HepG2 (cell line): ENCODE measurements around the gene CLDN7. TPM values are rescaled to one million over a fixed set of nuclear protein-coding genes. Genes with fewer than 3 reads are reported as not detected.

ENCODE experiments used
- FOXA1 ChIP-seq, 2 experiments: fragments of 450-650 bp in 1 of 2; sonication (generic) in 1 of 2; formaldehyde crosslinking in 1 of 2; IDR thresholded peaks; 2 replicates each; pipeline versions ENCODE4 v1.4.0 to v1.6.1; 2016 to 2020; ENCODE audit warnings: missing genetic modification reagents in 1 of 2
- NFIC ChIP-seq: IDR thresholded peaks from 2 replicates; pipeline ENCODE4 v1.6.1; 2012; ENCODE audit warnings: mild to moderate bottlenecking, low read length, inconsistent platforms
- NPAS2 ChIP-seq: sonication (generic); formaldehyde crosslinking; IDR thresholded peaks from 2 replicates; pipeline ENCODE4 v1.8.0; 2022; ENCODE audit warnings: mild to moderate bottlenecking, missing genetic modification reagents, borderline replicate concordance
- TCF7L2 ChIP-seq: IDR thresholded peaks from 2 replicates; pipeline ENCODE4 v1.6.1; 2011; ENCODE audit warnings: mild to moderate bottlenecking, low read depth, low read length, moderate library complexity
- TEAD3 ChIP-seq: optimal IDR thresholded peaks from 2 replicates; pipeline ENCODE3; 2016; ENCODE audit warnings: borderline replicate concordance
- TOPORS ChIP-seq: sonication (generic); formaldehyde crosslinking; IDR thresholded peaks from 2 replicates; pipeline ENCODE4 v1.8.0; 2023; ENCODE audit warnings: mild to moderate bottlenecking, missing genetic modification reagents
- ZBTB38 ChIP-seq: sonication (generic); formaldehyde crosslinking; IDR thresholded peaks from 2 replicates; pipeline ENCODE4 v1.5.1; 2020; ENCODE audit warnings: mild to moderate bottlenecking, missing genetic modification reagents
- ZNF619 ChIP-seq: sonication (generic); formaldehyde crosslinking; IDR thresholded peaks from 2 replicates; pipeline ENCODE4 v1.4.0; 2020; ENCODE audit warnings: mild to moderate bottlenecking, missing genetic modification reagents
- polyA plus RNA-seq, 8 experiments: library from polyadenylated mRNA; depleted of rRNA in 3 of 8; stranded (reverse) in 7 of 8; unstranded in 1 of 8; fragments of >200 nt; fragmentation: Illumina TruSeq in 4 of 8; extraction: Trizol in 4 of 8; gene quantifications; 2 replicates each; pipeline versions ENCODE4 v1.2.1 to v1.2.3, GENCODE V29; 2011 to 2016; ENCODE audit warnings: low read depth in 4 of 8, missing spikeins in 1 of 8, mixed read lengths in 1 of 8; ENCODE audit not compliant: insufficient read depth in 1 of 8
- total RNA-seq, 5 experiments: library from RNA; depleted of rRNA; stranded (reverse); fragments of >200 nt; fragmentation: Illumina TruSeq; extraction: Trizol; gene quantifications; 2 replicates each; pipeline ENCODE4 v1.2.3, GENCODE V29; 2016; ENCODE audit warnings: low read depth in 1 of 5
- TF ChIP-seq, protein P1 (sequence below), 2 experiments: sonication (generic) in 1 of 2; formaldehyde crosslinking in 1 of 2; IDR thresholded peaks; 2 replicates each; pipeline versions ENCODE4 v1.4.0 to v1.6.1; 2018 to 2020; ENCODE audit warnings: missing genetic modification reagents in 2 of 2, borderline replicate concordance in 1 of 2, low read depth in 1 of 2, mild to moderate bottlenecking in 1 of 2, missing biosample characterization in 1 of 2
- TF ChIP-seq, protein P2 (sequence below): IDR thresholded peaks from 2 replicates; pipeline ENCODE4 v1.6.1; 2018; ENCODE audit warnings: missing genetic modification reagents, mild to moderate bottlenecking, missing compliant biosample characterization
- TF ChIP-seq, protein P3 (sequence below): sonication (generic); formaldehyde crosslinking; conservative IDR thresholded peaks from 2 replicates; pipeline ENCODE4 v1.8.1; 2023; ENCODE audit warnings: missing genetic modification reagents
- TF ChIP-seq, protein P4 (sequence below): IDR thresholded peaks from 2 replicates; pipeline ENCODE4 v1.6.1; 2012; ENCODE audit warnings: low read depth, low read length, improper control_type of control experiment
- TF ChIP-seq, protein P5 (sequence below): sonication (generic); formaldehyde crosslinking; conservative IDR thresholded peaks from 2 replicates; pipeline ENCODE4 v1.4.0; 2020; ENCODE audit warnings: missing genetic modification reagents
- TF ChIP-seq, protein P6 (sequence below): sonication (generic); formaldehyde crosslinking; IDR thresholded peaks from 2 replicates; pipeline ENCODE4 v1.8.1; 2023; ENCODE audit warnings: mild to moderate bottlenecking, missing genetic modification reagents
- TF ChIP-seq, protein P7 (sequence below): sonication (generic); formaldehyde crosslinking; IDR thresholded peaks from 2 replicates; pipeline ENCODE4 v1.4.0; 2020; ENCODE audit warnings: missing genetic modification reagents

CLDN7 gene
- total and polyA plus RNA-seq, 2 of the 13 experiments (the other 11 are each of a cell fraction or from before 2014, with no cell fraction given), result not detected

DNA sequence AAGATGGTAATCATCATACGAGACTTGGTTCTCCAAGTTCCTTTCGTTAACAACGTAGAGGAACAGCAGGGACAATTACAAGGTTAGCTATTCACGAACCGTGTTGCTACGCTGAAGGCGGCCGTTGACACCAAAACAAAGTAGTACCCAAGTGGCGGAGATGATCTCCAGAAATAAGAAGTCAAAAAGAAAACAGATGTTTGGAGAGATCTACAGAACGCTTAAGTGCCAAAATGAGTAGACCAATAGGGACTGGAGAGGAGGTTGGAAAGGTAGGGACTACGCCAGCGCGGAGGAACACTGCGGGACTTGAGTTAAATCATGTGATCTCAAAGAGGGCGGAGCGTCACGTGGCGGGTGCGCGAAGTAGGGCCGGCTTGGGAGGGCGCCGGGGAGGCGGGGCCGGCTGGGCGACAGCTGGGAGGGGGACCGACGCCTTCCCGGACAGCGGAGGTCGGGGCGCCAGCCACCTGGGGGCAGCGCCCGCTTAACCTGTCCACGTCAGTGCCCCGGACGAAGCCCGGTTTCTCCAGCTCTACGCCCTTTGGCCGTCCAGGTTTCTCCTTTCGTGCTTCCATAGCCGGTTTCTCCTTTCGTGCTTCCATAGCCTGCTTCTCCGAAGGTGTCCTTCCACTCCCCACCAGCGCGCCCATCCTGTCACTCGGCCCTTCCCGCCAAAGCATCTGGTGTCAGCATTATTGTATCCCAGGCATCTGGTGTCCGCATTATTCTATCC, 19.4 kb downstream of the CLDN7 start (continued):
- TF ChIP-seq, protein P1, sequence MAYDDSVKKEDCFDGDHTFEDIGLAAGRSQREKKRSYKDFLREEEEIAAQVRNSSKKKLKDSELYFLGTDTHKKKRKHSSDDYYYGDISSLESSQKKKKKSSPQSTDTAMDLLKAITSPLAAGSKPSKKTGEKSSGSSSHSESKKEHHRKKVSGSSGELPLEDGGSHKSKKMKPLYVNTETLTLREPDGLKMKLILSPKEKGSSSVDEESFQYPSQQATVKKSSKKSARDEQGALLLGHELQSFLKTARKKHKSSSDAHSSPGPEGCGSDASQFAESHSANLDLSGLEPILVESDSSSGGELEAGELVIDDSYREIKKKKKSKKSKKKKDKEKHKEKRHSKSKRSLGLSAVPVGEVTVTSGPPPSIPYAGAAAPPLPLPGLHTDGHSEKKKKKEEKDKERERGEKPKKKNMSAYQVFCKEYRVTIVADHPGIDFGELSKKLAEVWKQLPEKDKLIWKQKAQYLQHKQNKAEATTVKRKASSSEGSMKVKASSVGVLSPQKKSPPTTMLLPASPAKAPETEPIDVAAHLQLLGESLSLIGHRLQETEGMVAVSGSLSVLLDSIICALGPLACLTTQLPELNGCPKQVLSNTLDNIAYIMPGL (CRISPR knock-in tag; IDR thresholded peaks at IDR 0.05; ENCODE audit: borderline replicate concordance in 1 of 2, low read depth in 1 of 2), result peak; percentile 55 to 70; a peak in 2 of 4 replicates
- TF ChIP-seq, protein P2, sequence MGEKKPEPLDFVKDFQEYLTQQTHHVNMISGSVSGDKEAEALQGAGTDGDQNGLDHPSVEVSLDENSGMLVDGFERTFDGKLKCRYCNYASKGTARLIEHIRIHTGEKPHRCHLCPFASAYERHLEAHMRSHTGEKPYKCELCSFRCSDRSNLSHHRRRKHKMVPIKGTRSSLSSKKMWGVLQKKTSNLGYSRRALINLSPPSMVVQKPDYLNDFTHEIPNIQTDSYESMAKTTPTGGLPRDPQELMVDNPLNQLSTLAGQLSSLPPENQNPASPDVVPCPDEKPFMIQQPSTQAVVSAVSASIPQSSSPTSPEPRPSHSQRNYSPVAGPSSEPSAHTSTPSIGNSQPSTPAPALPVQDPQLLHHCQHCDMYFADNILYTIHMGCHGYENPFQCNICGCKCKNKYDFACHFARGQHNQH (CRISPR knock-in tag), result peak; percentile 64
- TF ChIP-seq TEAD3 (CRISPR knock-in tag) (peak; percentile 61), NFIC (peak; percentile 43; the same call in 1 of the 2 replicates), ZBTB38 (CRISPR knock-in tag) (peak; percentile 73; the same call in 1 of the 2 replicates), NPAS2 (CRISPR knock-in tag) (no peak), FOXA1 (IDR thresholded peaks at IDR 0.05) (no peak), FOXA1 (CRISPR knock-in tag; IDR thresholded peaks at IDR 0.05) (no peak; the same call in 1 of the 2 replicates), TCF7L2 (no peak), ZNF619 (CRISPR knock-in tag) (no peak), TOPORS (CRISPR knock-in tag) (no peak)
- TF ChIP-seq, protein P3, sequence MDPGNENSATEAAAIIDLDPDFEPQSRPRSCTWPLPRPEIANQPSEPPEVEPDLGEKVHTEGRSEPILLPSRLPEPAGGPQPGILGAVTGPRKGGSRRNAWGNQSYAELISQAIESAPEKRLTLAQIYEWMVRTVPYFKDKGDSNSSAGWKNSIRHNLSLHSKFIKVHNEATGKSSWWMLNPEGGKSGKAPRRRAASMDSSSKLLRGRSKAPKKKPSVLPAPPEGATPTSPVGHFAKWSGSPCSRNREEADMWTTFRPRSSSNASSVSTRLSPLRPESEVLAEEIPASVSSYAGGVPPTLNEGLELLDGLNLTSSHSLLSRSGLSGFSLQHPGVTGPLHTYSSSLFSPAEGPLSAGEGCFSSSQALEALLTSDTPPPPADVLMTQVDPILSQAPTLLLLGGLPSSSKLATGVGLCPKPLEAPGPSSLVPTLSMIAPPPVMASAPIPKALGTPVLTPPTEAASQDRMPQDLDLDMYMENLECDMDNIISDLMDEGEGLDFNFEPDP (CRISPR knock-in tag), result no peak
- TF ChIP-seq, protein P4, sequence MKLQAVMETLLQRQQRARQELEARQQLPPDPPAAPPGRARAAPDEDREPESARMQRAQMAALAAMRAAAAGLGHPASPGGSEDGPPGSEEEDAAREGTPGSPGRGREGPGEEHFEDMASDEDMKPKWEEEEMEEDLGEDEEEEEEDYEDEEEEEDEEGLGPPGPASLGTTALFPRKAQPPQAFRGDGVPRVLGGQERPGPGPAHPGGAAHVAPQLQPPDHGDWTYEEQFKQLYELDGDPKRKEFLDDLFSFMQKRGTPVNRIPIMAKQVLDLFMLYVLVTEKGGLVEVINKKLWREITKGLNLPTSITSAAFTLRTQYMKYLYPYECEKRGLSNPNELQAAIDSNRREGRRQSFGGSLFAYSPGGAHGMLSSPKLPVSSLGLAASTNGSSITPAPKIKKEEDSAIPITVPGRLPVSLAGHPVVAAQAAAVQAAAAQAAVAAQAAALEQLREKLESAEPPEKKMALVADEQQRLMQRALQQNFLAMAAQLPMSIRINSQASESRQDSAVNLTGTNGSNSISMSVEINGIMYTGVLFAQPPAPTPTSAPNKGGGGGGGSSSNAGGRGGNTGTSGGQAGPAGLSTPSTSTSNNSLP, result peak; percentile 81
- TF ChIP-seq, protein P5, sequence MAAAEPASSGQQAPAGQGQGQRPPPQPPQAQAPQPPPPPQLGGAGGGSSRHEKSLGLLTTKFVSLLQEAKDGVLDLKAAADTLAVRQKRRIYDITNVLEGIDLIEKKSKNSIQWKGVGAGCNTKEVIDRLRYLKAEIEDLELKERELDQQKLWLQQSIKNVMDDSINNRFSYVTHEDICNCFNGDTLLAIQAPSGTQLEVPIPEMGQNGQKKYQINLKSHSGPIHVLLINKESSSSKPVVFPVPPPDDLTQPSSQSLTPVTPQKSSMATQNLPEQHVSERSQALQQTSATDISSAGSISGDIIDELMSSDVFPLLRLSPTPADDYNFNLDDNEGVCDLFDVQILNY (CRISPR knock-in tag), result 0 out of 2 replicates have a peak, but pooled peaks have one; percentile 15
- TF ChIP-seq, protein P6, sequence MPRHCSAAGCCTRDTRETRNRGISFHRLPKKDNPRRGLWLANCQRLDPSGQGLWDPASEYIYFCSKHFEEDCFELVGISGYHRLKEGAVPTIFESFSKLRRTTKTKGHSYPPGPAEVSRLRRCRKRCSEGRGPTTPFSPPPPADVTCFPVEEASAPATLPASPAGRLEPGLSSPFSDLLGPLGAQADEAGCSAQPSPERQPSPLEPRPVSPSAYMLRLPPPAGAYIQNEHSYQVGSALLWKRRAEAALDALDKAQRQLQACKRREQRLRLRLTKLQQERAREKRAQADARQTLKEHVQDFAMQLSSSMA (CRISPR knock-in tag), result no peak
- TF ChIP-seq, protein P7, sequence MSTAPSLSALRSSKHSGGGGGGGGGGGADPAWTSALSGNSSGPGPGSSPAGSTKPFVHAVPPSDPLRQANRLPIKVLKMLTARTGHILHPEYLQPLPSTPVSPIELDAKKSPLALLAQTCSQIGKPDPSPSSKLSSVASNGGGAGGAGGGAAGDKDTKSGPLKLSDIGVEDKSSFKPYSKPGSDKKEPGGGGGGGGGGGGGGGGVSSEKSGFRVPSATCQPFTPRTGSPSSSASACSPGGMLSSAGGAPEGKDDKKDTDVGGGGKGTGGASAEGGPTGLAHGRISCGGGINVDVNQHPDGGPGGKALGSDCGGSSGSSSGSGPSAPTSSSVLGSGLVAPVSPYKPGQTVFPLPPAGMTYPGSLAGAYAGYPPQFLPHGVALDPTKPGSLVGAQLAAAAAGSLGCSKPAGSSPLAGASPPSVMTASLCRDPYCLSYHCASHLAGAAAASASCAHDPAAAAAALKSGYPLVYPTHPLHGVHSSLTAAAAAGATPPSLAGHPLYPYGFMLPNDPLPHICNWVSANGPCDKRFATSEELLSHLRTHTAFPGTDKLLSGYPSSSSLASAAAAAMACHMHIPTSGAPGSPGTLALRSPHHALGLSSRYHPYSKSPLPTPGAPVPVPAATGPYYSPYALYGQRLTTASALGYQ (CRISPR knock-in tag), result peak; percentile 61; the same call in 1 of the 2 replicates
